IMR-90 (cell line): ENCODE results near the gene RSPO4. TPM values are rescaled to one million over a fixed set of nuclear protein-coding genes. Genes with fewer than 3 reads are reported as not detected.

Source experiments
- ATAC-seq: fragments of 200-7000 bp; cut with Tn5 transposase; 2 replicates; pipeline ENCODE4 v1.9.1; 2020; ENCODE audit warnings: low read depth, mild to moderate bottlenecking, moderate library complexity
- BruUV-seq: library from RNA; stranded (reverse); fragments of 400-500 nt; replicated peaks from 2 replicates; lab custom pipeline; 2021; lab: Mats Ljungman, UMichigan
- CTCF ChIA-PET: fragments of 300-600 bp; formaldehyde crosslinking; extraction: SDS; loops from one replicate; lab custom pipeline; 2021; ENCODE audit warnings: antibody characterized with exemption; lab: Yijun Ruan, JAX
- POLR2A ChIA-PET: fragments of 300-600 bp; sonication (Branson Sonifier 250); formaldehyde crosslinking; loops from one replicate; lab custom pipeline; 2022; ENCODE audit warnings: antibody characterized with exemption; ENCODE audit not compliant: unreplicated experiment; lab: Charles Lee
- DNase-seq: peaks from one replicate; pipeline ENCODE4 v3.0.0; 2013
- H2AFZ ChIP-seq: replicated peaks from 2 replicates; pipeline ENCODE3; 2013; ENCODE audit warnings: low read length, mild to moderate bottlenecking; ENCODE audit not compliant: poor library complexity
- H2AK5ac ChIP-seq: 2 replicates; pipeline ENCODE4 v1.6.1; 2013; ENCODE audit warnings: low read depth, low read length, inconsistent platforms
- H2AK9ac ChIP-seq: replicated peaks from 2 replicates; pipeline ENCODE3; 2013; ENCODE audit warnings: mild to moderate bottlenecking, low read depth, low read length, moderate library complexity; ENCODE audit not compliant: poor library complexity
- H2BK120ac ChIP-seq: 2 replicates; pipeline ENCODE4 v1.6.1; 2013; ENCODE audit warnings: low read depth, low read length, inconsistent platforms
- H2BK15ac ChIP-seq: 3 replicates; pipeline ENCODE4 v1.6.1; 2013; ENCODE audit warnings: low read depth, low read length, inconsistent platforms
- H2BK20ac ChIP-seq: 2 replicates; pipeline ENCODE4 v1.6.1; 2013; ENCODE audit warnings: low read depth, mild to moderate bottlenecking, inconsistent platforms, low read length, moderate library complexity
- H2BK5ac ChIP-seq: 2 replicates; pipeline ENCODE4 v1.6.1; 2013; ENCODE audit warnings: mild to moderate bottlenecking, low read depth, low read length, inconsistent platforms; ENCODE audit not compliant: poor library complexity, severe bottlenecking
- H3K14ac ChIP-seq: replicated peaks from 2 replicates; pipeline ENCODE4 v1.6.1; 2013; ENCODE audit warnings: low read depth, low read length, inconsistent platforms
- H3K18ac ChIP-seq: 2 replicates; pipeline ENCODE4 v1.6.1; 2013; ENCODE audit warnings: low read depth, low read length, control low read depth
- H3K23ac ChIP-seq: 2 replicates; pipeline ENCODE4 v1.6.1; 2013; ENCODE audit warnings: low read depth, low read length, inconsistent platforms
- H3K27ac ChIP-seq: 2 replicates; pipeline ENCODE4 v1.5.1; 2013; ENCODE audit warnings: mild to moderate bottlenecking, control low read depth, low read length; ENCODE audit not compliant: insufficient read depth
- H3K27me3 ChIP-seq: 2 replicates; pipeline ENCODE4 v1.6.1; 2013; ENCODE audit warnings: low read length; ENCODE audit not compliant: control insufficient read depth, insufficient read depth
- H3K36me3 ChIP-seq: 2 replicates; pipeline ENCODE4 v1.6.1; 2013; ENCODE audit warnings: low read length, mixed read lengths; ENCODE audit not compliant: control insufficient read depth, insufficient read depth
- H3K4ac ChIP-seq: 2 replicates; pipeline ENCODE4 v1.6.1; 2013; ENCODE audit warnings: low read depth, low read length, inconsistent platforms
- H3K4me1 ChIP-seq: 2 replicates; pipeline ENCODE4 v1.6.1; 2013; ENCODE audit warnings: low read length, mixed read lengths; ENCODE audit not compliant: control insufficient read depth, insufficient read depth
- H3K4me2 ChIP-seq: 2 replicates; pipeline ENCODE4 v1.6.1; 2013; ENCODE audit warnings: low read depth, mild to moderate bottlenecking, control low read depth, low read length, moderate library complexity
- H3K4me3 ChIP-seq: 2 replicates; pipeline ENCODE4 v1.5.1; 2013; ENCODE audit warnings: low read depth, mild to moderate bottlenecking, control low read depth, low read length, moderate library complexity; ENCODE audit not compliant: insufficient read depth
- H3K56ac ChIP-seq: 2 replicates; pipeline ENCODE4 v1.6.1; 2013; ENCODE audit warnings: low read length, inconsistent platforms; ENCODE audit not compliant: insufficient read depth; ENCODE audit errors: extremely low read depth
- H3K79me1 ChIP-seq, 2 experiments: 2 replicates each; pipeline ENCODE4 v1.6.1; 2013; ENCODE audit warnings: low read length in 2 of 2, inconsistent platforms in 1 of 2, low read depth in 1 of 2
- H3K9ac ChIP-seq: 2 replicates; pipeline ENCODE4 v1.6.1; 2013; ENCODE audit warnings: low read depth, low read length, control low read depth
- H3K9me1 ChIP-seq: 2 replicates; pipeline ENCODE4 v1.6.1; 2013; ENCODE audit warnings: low read length, inconsistent platforms; ENCODE audit not compliant: insufficient read depth
- H3K9me3 ChIP-seq: 2 replicates; pipeline ENCODE4 v1.6.1; 2013; ENCODE audit warnings: low read length; ENCODE audit not compliant: control insufficient read depth, insufficient read depth
- H4K20me1 ChIP-seq: 2 replicates; pipeline ENCODE4 v1.6.1; 2013; ENCODE audit warnings: low read length, inconsistent platforms; ENCODE audit not compliant: insufficient read depth
- H4K5ac ChIP-seq: 2 replicates; pipeline ENCODE4 v1.6.1; 2013; ENCODE audit warnings: mild to moderate bottlenecking, low read depth, low read length, control low read depth
- H4K8ac ChIP-seq, 2 experiments: 2 replicates each; pipeline ENCODE4 v1.6.1; 2013; ENCODE audit warnings: low read depth in 2 of 2, low read length in 2 of 2, control low read depth in 1 of 2, inconsistent platforms in 1 of 2
- H4K91ac ChIP-seq: 2 replicates; pipeline ENCODE4 v1.6.1; 2013; ENCODE audit warnings: low read depth, low read length, inconsistent platforms; ENCODE audit not compliant: insufficient read depth
- SMC3 ChIP-seq: fragments of 150-350 bp; IDR thresholded peaks from 2 replicates; pipeline ENCODE4 v1.6.1; 2016; ENCODE audit warnings: low read depth, mild to moderate bottlenecking, antibody characterized with exemption, low read length, moderate library complexity
- WGBS, 2 experiments: methylation state at CpG; one replicate each; pipeline versions ENCODE4 v1.1.5 to v1.1.7; 2013; ENCODE audit warnings: missing lambda C conversion rate in 2 of 2; ENCODE audit not compliant: insufficient read length in 1 of 2; ENCODE audit errors: extremely low coverage in 2 of 2; 5-methylcytosine and 5-hydroxymethylcytosine counted together
- dilution Hi-C: fragments of 300-500 bp; cut with HindIII; formaldehyde crosslinking; loops from one replicate; pipeline ENCODE4 v1.14.3; 2018; ENCODE audit warnings: low sequenced_read_pairs; ENCODE audit not compliant: unreplicated experiment
- in situ Hi-C: fragments of 300-500 bp; cut with MboI; formaldehyde crosslinking; loops from 3 replicates; pipeline ENCODE4 v1.14.3; 2019; ENCODE audit warnings: low sequenced_read_pairs, inconsistent platforms, mixed read lengths
- intact Hi-C: fragments of 100-400 bp; cut with micrococcal nuclease; formaldehyde crosslinking; loops from 2 replicates; pipeline ENCODE4 v1.10.0; 2022
- polyA plus RNA-seq, 3 experiments: library from polyadenylated mRNA; depleted of rRNA; stranded (reverse); fragments of >200 nt; gene quantifications; 2 replicates each; pipeline ENCODE4 v1.2.3, GENCODE V29; 2012; ENCODE audit warnings: low replicate concordance in 1 of 3
- total RNA-seq: library from RNA; depleted of rRNA; stranded (reverse); fragments of >200 nt; gene quantifications from 2 replicates; pipeline ENCODE4 v1.2.3, GENCODE V29; 2012

Gene RSPO4
- total and polyA plus RNA-seq, 2 of the 4 experiments (the other 2 are of a cell fraction) = not detected

DNA sequence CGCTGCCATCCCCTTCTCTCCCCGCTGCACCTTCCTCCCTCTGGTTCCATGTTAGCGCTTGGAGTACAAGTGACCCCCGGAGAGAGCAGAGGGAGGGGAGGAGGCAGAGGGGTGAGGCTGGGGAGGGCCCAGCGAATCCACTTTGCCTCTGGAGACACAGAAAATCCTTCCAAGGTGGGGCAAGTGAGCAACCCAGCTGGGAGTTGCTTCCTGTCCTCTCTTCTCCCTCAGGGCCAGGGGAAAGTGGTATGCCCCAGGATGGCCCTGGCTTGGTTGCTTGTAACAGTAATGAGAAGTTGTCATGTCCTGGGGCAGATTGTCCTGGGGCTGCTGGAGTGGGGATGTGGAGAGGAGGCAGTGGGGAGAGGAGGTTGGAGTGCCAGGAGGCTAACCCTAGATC is 85.3 kb downstream of the RSPO4 start:
- H2BK5ac ChIP-seq = no peak overlapping the region
- no peak for DNase-seq
- H4K5ac ChIP-seq = no peak overlapping the region
- no CpG with 5 or more reads among the region's 5 CpGs for WGBS, 2 experiments
- peaks cover 10% of the 10 kb centered on the region; the same call in 1 of the 2 replicates for H3K27me3 ChIP-seq
- no peak overlapping the region for H2BK20ac ChIP-seq
- no peaks in the 10 kb centered on the region for H3K36me3 ChIP-seq
- H4K91ac ChIP-seq = no peak overlapping the region
- peaks cover 5% of the 10 kb centered on the region; the same call in 1 of the 2 replicates for H3K4me1 ChIP-seq
- H3K56ac ChIP-seq = no peak overlapping the region
- no TSS peak for BruUV-seq
- intact Hi-C loops (no loop called here), in situ Hi-C loops (no loop called here), dilution Hi-C loops (no loop called here)
- no peak overlapping the region for H2BK120ac ChIP-seq
- no peak overlapping the region for H2AK9ac ChIP-seq
- H3K4me3 ChIP-seq = no peak overlapping the region
- H3K9ac ChIP-seq = no peak overlapping the region
- no peak overlapping the region for H4K8ac ChIP-seq
- H2AK5ac ChIP-seq = no peak overlapping the region
- H3K79me1 ChIP-seq = no peaks in the 10 kb centered on the region
- H3K4me2 ChIP-seq = no peak overlapping the region
- H3K9me3 ChIP-seq = no peaks in the 10 kb centered on the region
- H2BK15ac ChIP-seq = no peak overlapping the region
- H3K18ac ChIP-seq = no peak overlapping the region
- ChIA-PET CTCF (no interaction called here), POLR2A (no interaction called here)
- no peaks in the 10 kb centered on the region for H4K20me1 ChIP-seq
- no peak overlapping the region for H3K27ac ChIP-seq
- no peak overlapping the region for H2AFZ ChIP-seq
- H3K14ac ChIP-seq = no peak overlapping the region
- no peak overlapping the region for H3K23ac ChIP-seq
- H3K4ac ChIP-seq = no peak overlapping the region
- no peak for TF ChIP-seq SMC3
- H3K9me1 ChIP-seq = no peaks in the 10 kb centered on the region
- no peak; the same call in 1 of the 2 replicates for ATAC-seq
